Mesothelial cell of epicardium (in vitro differentiated cells): ENCODE measurements around the gene SAMD4B. TPM values are rescaled to one million over a fixed set of nuclear protein-coding genes. Genes with fewer than 3 reads are reported as not detected.
"Not testable (repeated sequence)": the region's sequence is repeated elsewhere in the genome, so short reads cannot be mapped to it uniquely, and the experiment has no call there.

Experiments used
- DNase-seq, 2 experiments: peaks; one replicate each; pipeline ENCODE4 v3.0.0; 2021; ENCODE audit warnings: low spot score in 2 of 2; ENCODE audit not compliant: unreplicated experiment in 2 of 2
- H3K27ac Mint-ChIP-seq: 2 replicates; pipeline ENCODE4 v1.8.0; 2021; ENCODE audit warnings: mixed read lengths
- H3K27me3 Mint-ChIP-seq: 2 replicates; pipeline ENCODE4 v1.8.0; 2021; ENCODE audit warnings: low read depth, mixed read lengths
- H3K36me3 Mint-ChIP-seq: 2 replicates; pipeline ENCODE4 v1.8.0; 2021; ENCODE audit warnings: mixed read lengths
- H3K4me1 Mint-ChIP-seq: 2 replicates; pipeline ENCODE4 v1.8.0; 2021; ENCODE audit warnings: mixed read lengths
- H3K4me3 Mint-ChIP-seq: 2 replicates; pipeline ENCODE4 v1.8.0; 2021; ENCODE audit warnings: mild to moderate bottlenecking, moderate library complexity, mixed read lengths
- H3K9me3 Mint-ChIP-seq: 2 replicates; pipeline ENCODE4 v1.8.0; 2021; ENCODE audit warnings: mixed read lengths
- CTCF ChIP-seq: fragments of 200-600 bp; sonication (generic); IDR thresholded peaks from one replicate; pipeline ENCODE4 v1.5.0; 2021; ENCODE audit warnings: antibody characterized with exemption; ENCODE audit not compliant: unreplicated experiment
- total RNA-seq: library from RNA; stranded (reverse); gene quantifications from 3 replicates; pipeline ENCODE4 v1.2.1, GENCODE V29; 2021

SAMD4B gene
- total RNA-seq, 1 donor from 2014 or later, result 128 TPM

- no peaks in the 10 kb centered on the region for H3K9me3 Mint-ChIP-seq
- H3K27ac Mint-ChIP-seq, result no peak overlapping the region
- H3K27me3 Mint-ChIP-seq, result no peaks in the 10 kb centered on the region
- peaks cover 35% of the 10 kb centered on the region for H3K36me3 Mint-ChIP-seq
- no peaks in the 10 kb centered on the region for H3K4me1 Mint-ChIP-seq
- TF ChIP-seq CTCF, result no peak
- H3K4me3 Mint-ChIP-seq, result no peak overlapping the region
- DNase-seq, result no peak
Measured at GRCh38 chr19:39377373-39378362, 35.4 kb downstream of the SAMD4B start.

- H3K36me3 Mint-ChIP-seq, result peaks cover 37% of the 10 kb centered on the region
- not testable (repeated sequence) for H3K27ac Mint-ChIP-seq, H3K27me3 Mint-ChIP-seq, H3K4me3 Mint-ChIP-seq, H3K9me3 Mint-ChIP-seq, DNase-seq, H3K4me1 Mint-ChIP-seq
Measured at GRCh38 chr19:39379366-39379765, 37.1 kb downstream of the SAMD4B start.

- Mint-ChIP-seq H3K27ac (no peak overlapping the region), H3K36me3 (peaks cover 36% of the 10 kb centered on the region), H3K4me3 (no peak overlapping the region), H3K4me1 (no peaks in the 10 kb centered on the region), H3K9me3 (no peaks in the 10 kb centered on the region), H3K27me3 (no peaks in the 10 kb centered on the region)
- no peak for TF ChIP-seq CTCF
- DNase-seq, result no peak
Measured at GRCh38 chr19:39379865-39380396, 37.7 kb downstream of the SAMD4B start.

- Mint-ChIP-seq H3K4me1 (no peaks in the 10 kb centered on the region), H3K27ac (no peak overlapping the region), H3K4me3 (no peak overlapping the region), H3K36me3 (peaks cover 38% of the 10 kb centered on the region), H3K9me3 (no peaks in the 10 kb centered on the region), H3K27me3 (no peaks in the 10 kb centered on the region)
- TF ChIP-seq CTCF, result no peak
- DNase-seq, result no peak
Measured at GRCh38 chr19:39380521-39381502, 38.6 kb downstream of the SAMD4B start.

GRCh38 chr19:39381910-39382611 is 39.8 kb downstream of the SAMD4B start:
- no peak overlapping the region for H3K27ac Mint-ChIP-seq
- H3K4me1 Mint-ChIP-seq, result no peaks in the 10 kb centered on the region
- no peaks in the 10 kb centered on the region for H3K27me3 Mint-ChIP-seq
- no peaks in the 10 kb centered on the region for H3K9me3 Mint-ChIP-seq
- DNase-seq, result no peak
- peaks cover 40% of the 10 kb centered on the region for H3K36me3 Mint-ChIP-seq
- no peak for TF ChIP-seq CTCF
- no peak overlapping the region for H3K4me3 Mint-ChIP-seq
